ENCODE measurements around the gene MINDY1.

The MINDY1 gene

GRCh38 chr1:151006327-151007052 is at the start of gene MINDY1:
TSS of gene MINDY1 (minus strand) at chr1:151006902. CDS start at chr1:151002617, 4,285 bp downstream.
- DNase-seq: no peak

DNA sequence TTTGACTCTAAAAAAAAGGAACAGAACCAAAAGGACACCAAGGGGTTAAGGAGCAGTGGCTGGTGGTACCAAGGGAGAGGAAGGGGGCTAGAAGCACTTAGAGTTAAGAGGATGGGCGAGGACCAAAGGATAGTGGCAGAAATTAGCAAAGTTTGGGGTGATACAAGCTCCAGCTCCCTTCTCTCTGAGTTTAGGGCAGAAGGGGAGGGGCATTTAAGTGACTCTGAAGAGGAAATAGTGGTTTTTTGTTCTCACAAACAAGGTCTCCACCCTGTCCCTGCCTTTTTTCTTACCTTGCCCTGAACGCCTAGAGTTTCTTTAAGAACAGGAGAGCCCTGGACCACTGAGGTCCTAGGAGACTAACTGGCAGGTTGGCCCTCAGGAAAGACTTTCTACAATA is 49.4 kb upstream of the MINDY1 start:
- DNase-seq: no peak

GRCh38 chr1:151055581-151055980 is 48.9 kb upstream of the MINDY1 start:
- no peak for DNase-seq

DNA sequence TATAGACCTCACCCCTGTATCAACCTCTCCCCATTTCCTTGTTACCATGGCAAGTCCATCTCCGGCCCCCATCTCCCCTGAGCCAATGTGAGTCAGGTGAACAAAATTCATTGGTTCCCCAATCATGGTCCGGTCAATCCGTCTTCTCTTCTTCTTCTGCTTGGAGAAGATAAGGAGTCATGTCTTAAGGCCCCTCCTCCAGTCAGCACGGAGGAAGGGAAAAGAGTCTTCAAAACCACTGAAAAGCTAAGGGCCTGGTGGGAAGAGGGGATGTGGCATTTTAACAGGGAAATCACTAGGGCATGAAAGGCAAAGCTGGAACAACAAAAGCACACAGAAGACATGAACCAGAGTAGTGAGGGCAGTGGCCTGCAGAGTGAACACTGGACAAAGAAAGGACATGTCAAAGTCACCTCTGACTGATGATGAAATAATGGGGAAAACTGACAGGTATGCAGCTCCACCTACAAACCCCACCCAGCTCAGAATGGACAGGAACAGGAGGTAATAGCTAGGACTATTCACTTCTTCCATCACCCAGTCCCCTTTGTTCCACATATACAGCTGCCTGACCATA is 48.4 kb upstream of the MINDY1 start:
- DNase-seq: no peak

DNA sequence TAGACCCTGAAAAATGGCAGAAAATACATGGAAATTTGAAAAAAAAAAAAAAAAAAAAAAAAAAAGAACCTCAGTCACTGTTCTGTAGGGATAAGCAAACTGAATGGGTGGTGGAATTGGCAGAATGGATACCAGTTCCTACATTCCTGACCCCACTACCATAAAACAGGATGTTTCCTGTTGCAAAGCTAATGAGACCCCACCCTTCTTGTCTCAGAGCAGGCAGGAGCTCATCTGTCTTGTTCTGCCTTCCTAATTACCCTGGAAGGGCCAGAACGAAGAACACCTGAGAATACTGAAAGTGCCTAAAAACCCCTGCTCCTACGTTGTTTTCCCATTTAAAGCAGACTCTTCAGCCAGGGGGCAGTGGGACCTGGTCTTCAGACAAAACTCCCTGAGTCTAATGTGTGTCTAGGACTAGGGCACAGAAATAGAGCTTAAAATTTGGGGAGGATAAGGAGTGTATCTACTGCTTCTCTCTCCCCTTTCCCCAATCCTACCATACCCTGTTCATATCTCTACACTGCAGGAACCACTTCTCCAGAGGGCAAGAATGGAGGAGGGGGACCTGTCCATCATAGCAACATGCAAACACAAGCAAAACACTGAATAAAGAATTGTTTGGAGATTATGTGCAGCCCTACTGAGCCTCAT is 44.8 kb upstream of the MINDY1 start:
- DNase-seq: no peak

- DNase-seq: no peak
These were observed 43.5 kb upstream of the MINDY1 start for GRCh38 chr1:151050051-151050688.

GRCh38 chr1:151049458-151049857 is 42.8 kb upstream of the MINDY1 start:
- DNase-seq: no peak

GRCh38 chr1:151048645-151049032 is 41.9 kb upstream of the MINDY1 start:
- DNase-seq: no peak

DNA sequence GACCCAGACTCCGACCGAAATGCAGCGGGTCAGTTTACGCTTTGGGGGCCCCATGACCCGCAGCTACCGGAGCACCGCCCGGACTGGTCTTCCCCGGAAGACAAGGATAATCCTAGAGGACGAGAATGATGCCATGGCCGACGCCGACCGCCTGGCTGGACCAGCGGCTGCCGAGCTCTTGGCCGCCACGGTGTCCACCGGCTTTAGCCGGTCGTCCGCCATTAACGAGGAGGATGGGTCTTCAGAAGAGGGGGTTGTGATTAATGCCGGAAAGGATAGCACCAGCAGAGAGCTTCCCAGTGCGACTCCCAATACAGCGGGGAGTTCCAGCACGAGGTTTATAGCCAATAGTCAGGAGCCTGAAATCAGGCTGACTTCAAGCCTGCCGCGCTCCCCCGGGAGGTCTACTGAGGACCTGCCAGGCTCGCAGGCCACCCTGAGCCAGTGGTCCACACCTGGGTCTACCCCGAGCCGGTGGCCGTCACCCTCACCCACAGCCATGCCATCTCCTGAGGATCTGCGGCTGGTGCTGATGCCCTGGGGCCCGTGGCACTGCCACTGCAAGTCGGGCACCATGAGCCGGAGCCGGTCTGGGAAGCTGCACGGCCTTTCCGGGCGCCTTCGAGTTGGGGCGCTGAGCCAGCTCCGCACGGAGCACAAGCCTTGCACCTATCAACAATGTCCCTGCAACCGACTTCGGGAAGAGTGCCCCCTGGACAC is 41.4 kb upstream of the MINDY1 start:
- DNase-seq: peak; percentile 40

GRCh38 chr1:151047591-151047924 is 40.9 kb upstream of the MINDY1 start, which contains the start of gene C1orf56:
TSS of gene C1orf56 (plus strand) at chr1:151047751. CDS start at chr1:151047848, 97 bp downstream.
- peak; percentile 57 for DNase-seq

DNA sequence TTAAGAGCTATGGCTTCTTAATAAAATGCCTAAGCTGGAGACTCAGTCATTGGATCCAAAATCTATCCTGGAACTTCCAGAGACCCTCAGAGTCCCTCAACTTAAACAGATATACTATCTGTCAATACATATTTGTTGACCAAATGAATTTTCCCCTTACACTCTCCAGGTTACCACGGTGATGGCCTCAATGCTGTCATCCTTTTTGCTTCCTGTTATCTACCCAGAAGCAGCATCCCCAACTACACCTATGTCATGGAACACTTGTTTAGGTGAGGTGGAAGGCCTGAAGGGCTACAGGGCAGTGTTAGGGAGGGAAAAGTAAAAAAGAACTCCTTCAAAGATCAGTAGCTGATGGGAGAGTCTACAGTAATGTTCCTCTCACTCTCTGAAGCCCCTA is 36.5 kb upstream of the MINDY1 start:
- no peak for DNase-seq

DNA sequence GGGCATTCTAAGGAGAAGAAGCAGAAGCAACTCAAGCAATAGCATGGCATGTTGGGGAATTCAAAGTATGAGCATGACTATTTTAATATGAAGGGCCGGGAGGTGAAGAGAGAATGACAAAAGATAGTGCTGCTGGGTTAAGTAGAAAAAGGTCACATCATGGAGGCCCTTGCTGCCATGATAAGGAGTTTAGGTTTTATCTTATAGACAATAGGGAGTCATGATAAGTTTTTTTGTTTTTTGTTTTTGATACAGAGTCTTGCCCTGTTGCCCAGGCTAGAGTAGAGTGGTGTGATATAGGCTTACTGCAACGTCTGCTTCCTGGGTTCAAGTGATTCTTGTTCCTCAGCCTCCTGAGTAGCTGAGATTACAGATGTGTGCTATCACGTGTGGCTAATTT is 32.8 kb upstream of the MINDY1 start:
- DNase-seq: no peak

DNA sequence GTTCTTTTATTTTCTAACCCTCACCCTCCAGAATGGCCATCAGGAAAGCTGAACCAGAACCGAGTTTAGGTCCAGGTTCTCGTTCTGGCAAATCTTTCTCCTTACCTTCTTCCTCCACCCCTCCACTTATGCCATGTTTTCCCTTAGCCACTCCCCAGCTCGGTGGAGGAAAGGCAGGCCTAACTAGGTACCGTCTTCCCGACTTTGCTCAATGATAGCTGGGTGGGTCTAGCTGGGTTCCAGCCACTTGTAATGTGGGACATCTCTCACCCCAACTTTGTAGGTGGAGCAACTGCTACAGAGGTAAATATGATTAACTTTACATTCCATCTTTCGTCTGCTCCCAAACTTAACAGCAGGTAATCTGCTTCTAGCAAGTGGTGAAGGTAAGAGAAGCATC is 30.3 kb upstream of the MINDY1 start:
- no peak for DNase-seq

GRCh38 chr1:151036356-151036755 is 29.7 kb upstream of the MINDY1 start, which contains the start of gene BNIPL:
TSS of gene BNIPL (plus strand) at chr1:151036586. CDS start at chr1:151036726, 140 bp downstream.
- no peak for DNase-seq

DNA sequence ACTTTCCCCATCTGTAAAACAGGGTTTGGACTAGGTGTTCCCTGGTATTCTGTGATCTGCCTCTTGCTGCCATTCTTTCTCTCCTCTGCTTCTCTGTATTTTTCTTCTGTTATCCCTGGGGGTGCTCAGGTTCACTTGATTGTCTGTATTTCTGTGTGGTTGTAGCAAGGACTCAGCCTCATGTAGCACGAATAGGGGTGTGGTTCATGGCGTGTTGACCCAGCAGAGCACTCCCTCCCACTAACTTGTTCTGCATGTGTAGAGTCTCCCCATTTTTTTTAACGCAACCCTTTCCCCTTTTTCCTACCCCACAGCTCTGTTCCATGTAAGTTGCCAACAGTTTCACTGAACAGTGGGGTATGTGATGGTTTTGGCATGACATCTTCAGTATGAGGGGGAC is 28.5 kb upstream of the MINDY1 start:
- no peak for DNase-seq

DNA sequence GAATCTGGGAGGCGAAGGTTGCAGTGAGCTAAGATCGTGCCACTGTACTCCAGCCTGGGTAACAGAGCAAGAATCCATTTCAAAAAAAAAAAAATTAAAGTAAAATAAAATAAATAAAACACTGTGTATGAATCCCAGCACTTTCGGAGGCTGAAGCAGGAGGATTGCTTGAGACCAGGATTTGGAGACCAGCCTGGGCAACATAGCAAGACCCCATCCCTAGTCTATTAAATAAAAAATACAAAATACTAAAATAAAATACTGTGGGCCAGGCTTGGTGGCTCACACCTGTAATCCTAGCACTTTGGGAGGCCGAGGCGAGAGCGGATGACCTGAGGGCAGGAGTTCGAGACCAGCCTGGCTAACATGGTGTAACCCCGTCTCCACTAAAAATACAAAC is 25.5 kb upstream of the MINDY1 start:
- DNase-seq: no peak

- no peak for DNase-seq
These were observed 19.8 kb upstream of the MINDY1 start for GRCh38 chr1:151026460-151026859.

DNA sequence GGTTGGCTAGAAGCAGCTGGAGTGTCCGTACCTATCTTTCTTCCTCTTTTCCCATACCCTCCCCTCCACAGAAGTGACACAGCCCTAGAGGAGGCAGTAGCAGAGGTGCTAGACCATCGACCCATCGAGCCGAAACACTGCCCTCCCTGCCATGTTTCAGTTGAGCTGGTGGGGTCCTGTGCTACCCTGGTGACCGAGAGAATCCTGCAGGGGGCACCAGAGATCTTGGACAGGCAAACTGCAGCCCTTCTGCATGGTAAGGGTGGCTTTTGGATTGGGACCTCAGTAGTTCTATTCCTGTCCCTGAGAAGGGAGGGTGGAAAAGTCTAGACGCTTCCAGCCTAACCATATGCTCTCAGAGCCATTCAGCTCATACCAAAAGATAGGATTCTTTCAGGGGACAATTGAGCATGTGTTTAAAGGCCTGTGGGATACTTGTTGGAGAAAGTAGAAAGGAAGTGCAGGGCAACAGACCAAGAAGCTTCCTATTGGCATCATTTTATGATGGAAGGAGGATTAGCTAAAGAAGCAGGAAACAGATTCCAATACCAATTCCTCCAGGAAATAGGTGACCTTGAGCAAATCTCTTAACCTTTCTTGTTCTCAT is 17.9 kb upstream of the MINDY1 start:
- DNase-seq: peak; percentile 76

DNA sequence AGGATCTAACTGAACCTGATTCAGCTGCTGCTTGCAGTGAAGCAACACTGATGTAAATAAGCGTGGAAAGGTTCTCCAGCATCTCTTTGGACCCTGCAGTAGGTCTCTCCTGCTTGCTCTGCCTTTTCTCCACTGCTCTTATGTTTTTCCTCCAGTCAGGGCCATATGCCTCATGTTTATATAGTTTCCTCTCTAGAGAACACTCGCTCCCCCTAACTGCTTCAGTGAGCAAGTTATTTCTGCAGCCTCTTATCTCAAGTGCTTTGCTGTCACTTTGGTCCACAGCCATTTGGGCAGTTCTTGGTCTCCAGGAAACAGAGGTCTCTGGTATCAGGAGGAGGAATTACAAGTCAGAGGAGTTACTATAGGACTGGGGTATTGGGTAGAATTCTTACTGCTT is 6.8 kb upstream of the MINDY1 start:
- no peak for DNase-seq

GRCh38 chr1:151012684-151013471 is 6.2 kb upstream of the MINDY1 start:
- no peak for DNase-seq

DNA sequence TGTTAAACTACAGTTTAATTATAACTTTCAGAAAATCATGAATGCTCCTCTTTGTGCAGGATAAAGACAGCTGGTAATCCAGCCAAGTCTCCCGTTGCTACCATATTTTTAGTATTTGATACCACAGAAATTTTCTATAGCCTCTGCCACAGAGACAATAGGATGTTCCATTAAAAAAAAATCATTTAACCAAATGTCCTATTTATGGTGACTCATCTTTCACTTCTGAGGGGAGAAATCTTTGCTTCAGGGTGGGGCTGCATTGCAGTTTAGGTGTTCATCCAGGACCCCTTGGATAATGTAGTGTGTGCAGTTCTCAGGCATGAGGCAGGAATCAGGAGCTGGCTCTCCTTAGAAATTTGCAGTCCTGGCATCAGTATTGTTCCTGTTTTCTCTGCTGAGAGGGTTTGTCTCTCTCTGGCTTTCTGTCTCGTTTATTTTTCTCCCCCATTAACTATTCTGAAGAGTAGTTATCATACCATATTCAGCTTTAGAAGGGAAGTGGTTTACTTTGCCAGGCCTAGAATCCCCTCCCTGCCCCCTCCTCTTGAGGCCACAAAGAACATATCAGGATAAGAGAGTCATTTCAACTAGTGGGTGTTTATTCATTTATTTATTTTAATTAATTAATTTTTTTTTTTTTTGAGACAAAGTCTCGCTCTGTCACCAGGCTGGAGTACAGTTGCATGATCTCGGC is 4.6 kb upstream of the MINDY1 start:
- no peak for DNase-seq

All from stimulated activated CD4-positive, alpha-beta T cell treated with anti-CD3 and anti-CD28 coated beads, Interleukin-12 subunit alpha, Interleukin-12 subunit beta, amount 100 ng/mL, for 4 hours (primary cell).